ENCODE measurements around the gene BBOF1.
"Not testable (repeated sequence)": the region's sequence is repeated elsewhere in the genome, so short reads cannot be mapped to it uniquely, and the experiment has no call there.

Gene BBOF1

GRCh38 chr14:74085047-74085637 lies 66.0 kb downstream of the BBOF1 start:
- DNase-seq (ENCODE audit: low spot score) = peak; percentile 34
- POLR2A ChIA-PET (ENCODE audit: low non-redundant PET) = no interaction called here
- no peak for TF ChIP-seq CTCF (conservative IDR thresholded peaks at IDR 0.05; ENCODE audit: low read depth)
- CTCF ChIA-PET = interaction anchor here (0.6 to 1.1 kb wide), 2 partner anchors 27 to 89 kb away, joined by 3 to 6 read pairs; no protein-coding TSS in a partner anchor
- peak overlapping the region; percentile 77 for H3K27ac ChIP-seq

- CTCF ChIA-PET = interaction anchor here (0.6 to 1.1 kb wide), 2 partner anchors 26 to 90 kb away, joined by 3 to 6 read pairs; no protein-coding TSS in a partner anchor
- no peak overlapping the region for H3K27ac ChIP-seq
- DNase-seq (ENCODE audit: low spot score) = no peak
- POLR2A ChIA-PET (ENCODE audit: low non-redundant PET) = no interaction called here
- TF ChIP-seq CTCF (conservative IDR thresholded peaks at IDR 0.05; ENCODE audit: low read depth) = no peak
Observed at GRCh38 chr14:74085828-74086227, 66.7 kb downstream of the BBOF1 start.

- ChIA-PET POLR2A (ENCODE audit: low non-redundant PET) (no interaction called here), CTCF (no interaction called here)
- DNase-seq (ENCODE audit: low spot score) = no peak
- no peak overlapping the region for H3K27ac ChIP-seq
- TF ChIP-seq CTCF (conservative IDR thresholded peaks at IDR 0.05; ENCODE audit: low read depth) = no peak
Observed at GRCh38 chr14:74089251-74090020, 70.3 kb downstream of the BBOF1 start.

GRCh38 chr14:74105381-74105780 lies 86.2 kb downstream of the BBOF1 start:
- ChIA-PET POLR2A (ENCODE audit: low non-redundant PET) (no interaction called here), CTCF (no interaction called here)
- no peak for TF ChIP-seq CTCF (conservative IDR thresholded peaks at IDR 0.05; ENCODE audit: low read depth)
- H3K27ac ChIP-seq = no peak overlapping the region
- no peak for DNase-seq (ENCODE audit: low spot score)

- CTCF ChIA-PET = interaction anchor here (0.5 kb wide), 1 partner anchor 139 kb away, joined by 3 read pairs; no protein-coding TSS in a partner anchor
- no peak for TF ChIP-seq CTCF (conservative IDR thresholded peaks at IDR 0.05; ENCODE audit: low read depth)
- H3K27ac ChIP-seq = no peak overlapping the region
- POLR2A ChIA-PET (ENCODE audit: low non-redundant PET) = no interaction called here
- no peak for DNase-seq (ENCODE audit: low spot score)
Observed at GRCh38 chr14:74109369-74109768, 90.2 kb downstream of the BBOF1 start.

GRCh38 chr14:74111395-74112216 lies 92.5 kb downstream of the BBOF1 start:
- H3K27ac ChIP-seq; POLR2A ChIA-PET (ENCODE audit: low non-redundant PET): not testable (repeated sequence)
- DNase-seq (ENCODE audit: low spot score) = peak; percentile 54
- TF ChIP-seq CTCF (conservative IDR thresholded peaks at IDR 0.05; ENCODE audit: low read depth) = peak; percentile 53; the same call in 1 of the 2 replicates
- CTCF ChIA-PET = interaction anchor here (0.6 to 2.2 kb wide), 15 partner anchors 26 to 738 kb away, joined by 3 to 7 read pairs (median 4); no protein-coding TSS in a partner anchor
